KMS-11 (cell line): ENCODE measurements around the gene ANK3.

Experiments
- H2AFZ ChIP-seq: fragments of 200-600 bp; sonication (generic); 2 replicates; pipeline ENCODE4 v1.6.1; 2016; ENCODE audit warnings: antibody characterized with exemption, mixed run types, low read depth
- H3K27ac ChIP-seq: fragments of 200-600 bp; sonication (generic); 2 replicates; pipeline ENCODE4 v1.6.1; 2016; ENCODE audit warnings: mild to moderate bottlenecking, mixed run types
- H3K27me3 ChIP-seq: fragments of 200-600 bp; sonication (generic); 2 replicates; pipeline ENCODE4 v1.6.1; 2017; ENCODE audit warnings: mild to moderate bottlenecking, low read depth, mixed run types, moderate library complexity; ENCODE audit not compliant: insufficient read depth
- H3K36me3 ChIP-seq: fragments of 200-600 bp; sonication (generic); 2 replicates; pipeline ENCODE4 v1.6.1; 2017; ENCODE audit warnings: mild to moderate bottlenecking, mixed run types; ENCODE audit not compliant: insufficient read depth
- H3K4me1 ChIP-seq: fragments of 200-600 bp; sonication (generic); 2 replicates; pipeline ENCODE4 v1.6.1; 2016; ENCODE audit warnings: mild to moderate bottlenecking, low read depth, mixed run types; ENCODE audit not compliant: poor library complexity, severe bottlenecking
- H3K4me2 ChIP-seq: fragments of 200-600 bp; sonication (generic); 2 replicates; pipeline ENCODE4 v1.7.0; 2016; ENCODE audit warnings: mild to moderate bottlenecking, mixed run types
- H3K4me3 ChIP-seq: fragments of 200-600 bp; sonication (generic); IDR thresholded peaks from 2 replicates; pipeline ENCODE4 v1.6.1; 2017; ENCODE audit warnings: low read depth, low read length, mixed read lengths; ENCODE audit not compliant: insufficient read depth
- H3K79me2 ChIP-seq: fragments of 200-600 bp; sonication (generic); 2 replicates; pipeline ENCODE4 v1.6.1; 2016; ENCODE audit warnings: low read depth, mixed run types; ENCODE audit not compliant: insufficient read depth
- H3K9ac ChIP-seq: fragments of 200-600 bp; sonication (generic); 2 replicates; pipeline ENCODE4 v1.6.1; 2016; ENCODE audit warnings: mild to moderate bottlenecking, mixed run types
- H4K20me1 ChIP-seq: fragments of 200-600 bp; sonication (generic); 2 replicates; pipeline ENCODE4 v1.6.1; 2016; ENCODE audit warnings: mild to moderate bottlenecking, mixed run types; ENCODE audit not compliant: insufficient read depth
- TF ChIP-seq, protein P1 (sequence below): fragments of 200-600 bp; sonication (generic); conservative IDR thresholded peaks from 2 replicates; pipeline ENCODE4 v1.6.1; 2017; ENCODE audit warnings: low read depth, mild to moderate bottlenecking, antibody characterized with exemption, low read length, moderate library complexity, mixed read lengths

ANK3 gene

DNA sequence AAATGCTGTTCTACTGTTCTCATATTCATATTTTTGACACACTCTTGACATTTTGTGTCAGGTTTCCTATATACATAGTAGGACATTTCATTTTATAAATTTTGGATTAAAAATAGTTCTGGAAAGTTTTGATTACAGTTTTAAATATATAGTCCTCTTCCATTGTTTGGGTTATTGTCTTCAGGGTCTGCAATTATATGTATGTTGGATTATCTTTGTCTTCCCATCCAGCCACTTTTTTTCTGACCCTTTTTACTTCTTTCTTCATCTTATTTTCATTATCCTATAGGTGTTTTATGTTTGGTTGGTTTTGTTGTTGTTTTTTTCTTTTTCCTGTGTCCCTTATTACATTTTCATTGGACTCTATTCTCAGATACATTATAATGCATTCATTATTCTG lies 412.2 kb downstream of the ANK3 start:
- Histone ChIP-seq H3K27ac (no peak overlapping the region), H3K79me2 (no peaks in the 10 kb centered on the region), H3K4me1 (no peaks in the 10 kb centered on the region), H3K36me3 (no peaks in the 10 kb centered on the region), H4K20me1 (no peaks in the 10 kb centered on the region), H3K9ac (no peak overlapping the region), H3K27me3 (no peaks in the 10 kb centered on the region), H2AFZ (no peak overlapping the region), H3K4me2 (no peak overlapping the region), H3K4me3 (no peak overlapping the region)
- TF ChIP-seq, protein P1, sequence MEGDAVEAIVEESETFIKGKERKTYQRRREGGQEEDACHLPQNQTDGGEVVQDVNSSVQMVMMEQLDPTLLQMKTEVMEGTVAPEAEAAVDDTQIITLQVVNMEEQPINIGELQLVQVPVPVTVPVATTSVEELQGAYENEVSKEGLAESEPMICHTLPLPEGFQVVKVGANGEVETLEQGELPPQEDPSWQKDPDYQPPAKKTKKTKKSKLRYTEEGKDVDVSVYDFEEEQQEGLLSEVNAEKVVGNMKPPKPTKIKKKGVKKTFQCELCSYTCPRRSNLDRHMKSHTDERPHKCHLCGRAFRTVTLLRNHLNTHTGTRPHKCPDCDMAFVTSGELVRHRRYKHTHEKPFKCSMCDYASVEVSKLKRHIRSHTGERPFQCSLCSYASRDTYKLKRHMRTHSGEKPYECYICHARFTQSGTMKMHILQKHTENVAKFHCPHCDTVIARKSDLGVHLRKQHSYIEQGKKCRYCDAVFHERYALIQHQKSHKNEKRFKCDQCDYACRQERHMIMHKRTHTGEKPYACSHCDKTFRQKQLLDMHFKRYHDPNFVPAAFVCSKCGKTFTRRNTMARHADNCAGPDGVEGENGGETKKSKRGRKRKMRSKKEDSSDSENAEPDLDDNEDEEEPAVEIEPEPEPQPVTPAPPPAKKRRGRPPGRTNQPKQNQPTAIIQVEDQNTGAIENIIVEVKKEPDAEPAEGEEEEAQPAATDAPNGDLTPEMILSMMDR, result no peak

DNA sequence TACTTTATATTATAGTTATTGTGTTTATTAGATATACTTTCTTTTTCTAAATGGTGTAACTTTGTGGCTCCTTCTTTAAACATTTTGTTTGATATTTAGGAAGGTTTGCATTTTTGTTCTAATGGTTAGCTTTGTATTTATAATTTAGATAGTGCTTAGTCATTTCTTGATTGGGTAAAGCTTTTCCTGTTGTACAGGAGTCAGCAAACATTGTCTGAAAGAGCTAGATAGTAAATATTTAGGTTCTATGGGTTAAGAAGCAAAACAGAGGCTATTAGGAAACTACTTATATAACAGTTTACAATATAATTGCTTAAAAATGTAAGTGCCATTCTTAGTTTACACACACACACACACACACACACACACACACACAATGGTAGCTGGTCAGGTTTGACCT lies 412.8 kb downstream of the ANK3 start:
- H3K36me3 ChIP-seq, result no peaks in the 10 kb centered on the region
- TF ChIP-seq, protein P1, result no peak
- H4K20me1 ChIP-seq, result no peaks in the 10 kb centered on the region
- no peak overlapping the region for H3K27ac ChIP-seq
- no peaks in the 10 kb centered on the region for H3K4me1 ChIP-seq
- no peaks in the 10 kb centered on the region for H3K79me2 ChIP-seq
- no peak overlapping the region for H3K4me2 ChIP-seq
- no peak overlapping the region for H3K9ac ChIP-seq
- no peak overlapping the region for H3K4me3 ChIP-seq
- H3K27me3 ChIP-seq, result no peaks in the 10 kb centered on the region
- H2AFZ ChIP-seq, result no peak overlapping the region
